Measurements from ENCODE around the gene RHOT2.

The RHOT2 gene

GRCh38 chr16:670485-671352, 2.8 kb downstream of the RHOT2 start:
- no peak for DNase-seq (ENCODE audit: low read depth)

- no peak for DNase-seq (ENCODE audit: low read depth)
Measured at GRCh38 chr16:671353-672131, 3.6 kb downstream of the RHOT2 start.

GRCh38 chr16:672371-672770, 4.4 kb downstream of the RHOT2 start:
- no peak for DNase-seq (ENCODE audit: low read depth)

- no peak for DNase-seq (ENCODE audit: low read depth)
Measured at GRCh38 chr16:672851-673250, 4.9 kb downstream of the RHOT2 start.

GRCh38 chr16:673399-673991, 5.6 kb downstream of the RHOT2 start:
- no peak for DNase-seq (ENCODE audit: low read depth)

GRCh38 chr16:674214-674881, 6.4 kb downstream of the RHOT2 start:
- DNase-seq (ENCODE audit: low read depth) = no peak

- no peak for DNase-seq (ENCODE audit: low read depth)
Measured at GRCh38 chr16:674968-675883, 7.3 kb downstream of the RHOT2 start, which contains the start of gene RHBDL1. RHBDL1 (plus strand) TSS chr16:675671; CDS start chr16:675791, 120 bp downstream.

GRCh38 chr16:675884-676564, 8.1 kb downstream of the RHOT2 start:
- no peak for DNase-seq (ENCODE audit: low read depth)

- DNase-seq (ENCODE audit: low read depth) = no peak
Measured at GRCh38 chr16:676565-676902, 8.6 kb downstream of the RHOT2 start.

- no peak for DNase-seq (ENCODE audit: low read depth)
Measured at GRCh38 chr16:676913-677312, 9.0 kb downstream of the RHOT2 start.

GRCh38 chr16:677316-678190, 9.6 kb downstream of the RHOT2 start:
- DNase-seq (ENCODE audit: low read depth) = no peak

- no peak for DNase-seq (ENCODE audit: low read depth)
Measured at GRCh38 chr16:678209-678857, 10.4 kb downstream of the RHOT2 start.

- no peak for DNase-seq (ENCODE audit: low read depth)
Measured at GRCh38 chr16:678858-679813, 11.2 kb downstream of the RHOT2 start.

GRCh38 chr16:679814-680624, 12.1 kb downstream of the RHOT2 start, which contains the start of gene STUB1:
STUB1 (plus strand) TSS chr16:680410; CDS start chr16:680526, 116 bp downstream.
- DNase-seq (ENCODE audit: low read depth) = peak; percentile 80

- DNase-seq (ENCODE audit: low read depth) = no peak
Measured at GRCh38 chr16:680625-680945, 12.7 kb downstream of the RHOT2 start.

- DNase-seq (ENCODE audit: low read depth) = no peak
Measured at GRCh38 chr16:680967-681745, 13.2 kb downstream of the RHOT2 start.

Measured in stimulated activated CD4-positive, alpha-beta T cell treated with anti-CD3 and anti-CD28 coated beads, Interleukin-2, amount 100 ng/mL, for 4 hours (primary cell).